LNCAP (cell line): Measurements from ENCODE around the gene ZNF304.

ENCODE experiments used
- TF ChIP-seq, protein P1 (sequence below): fragments of 450-650 bp; IDR thresholded peaks from 2 replicates; pipeline ENCODE4 v1.5.1; 2017; ENCODE audit warnings: mild to moderate bottlenecking

ZNF304 gene

DNA sequence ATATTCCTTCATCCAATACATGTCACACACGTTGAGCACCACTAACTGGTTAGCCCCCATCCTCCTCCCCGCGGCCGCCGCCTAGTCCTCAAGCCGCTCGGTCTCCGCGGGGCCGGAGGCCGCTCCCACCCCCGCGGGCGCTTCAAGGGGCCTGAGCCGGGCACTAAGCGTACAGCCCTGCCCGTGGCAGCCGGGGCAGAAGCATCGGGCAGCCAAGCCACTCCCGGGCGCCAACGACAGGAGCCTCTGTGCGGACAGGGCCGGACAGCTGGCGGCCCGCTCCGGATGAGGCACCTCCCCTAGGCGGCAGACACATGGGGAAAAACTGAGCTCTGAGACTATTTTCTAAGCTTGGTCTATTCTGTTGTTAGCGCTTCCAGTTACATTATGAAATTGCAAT lies 33.6 kb upstream of the ZNF304 start:
- TF ChIP-seq, protein P1, sequence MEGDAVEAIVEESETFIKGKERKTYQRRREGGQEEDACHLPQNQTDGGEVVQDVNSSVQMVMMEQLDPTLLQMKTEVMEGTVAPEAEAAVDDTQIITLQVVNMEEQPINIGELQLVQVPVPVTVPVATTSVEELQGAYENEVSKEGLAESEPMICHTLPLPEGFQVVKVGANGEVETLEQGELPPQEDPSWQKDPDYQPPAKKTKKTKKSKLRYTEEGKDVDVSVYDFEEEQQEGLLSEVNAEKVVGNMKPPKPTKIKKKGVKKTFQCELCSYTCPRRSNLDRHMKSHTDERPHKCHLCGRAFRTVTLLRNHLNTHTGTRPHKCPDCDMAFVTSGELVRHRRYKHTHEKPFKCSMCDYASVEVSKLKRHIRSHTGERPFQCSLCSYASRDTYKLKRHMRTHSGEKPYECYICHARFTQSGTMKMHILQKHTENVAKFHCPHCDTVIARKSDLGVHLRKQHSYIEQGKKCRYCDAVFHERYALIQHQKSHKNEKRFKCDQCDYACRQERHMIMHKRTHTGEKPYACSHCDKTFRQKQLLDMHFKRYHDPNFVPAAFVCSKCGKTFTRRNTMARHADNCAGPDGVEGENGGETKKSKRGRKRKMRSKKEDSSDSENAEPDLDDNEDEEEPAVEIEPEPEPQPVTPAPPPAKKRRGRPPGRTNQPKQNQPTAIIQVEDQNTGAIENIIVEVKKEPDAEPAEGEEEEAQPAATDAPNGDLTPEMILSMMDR: no peak

DNA sequence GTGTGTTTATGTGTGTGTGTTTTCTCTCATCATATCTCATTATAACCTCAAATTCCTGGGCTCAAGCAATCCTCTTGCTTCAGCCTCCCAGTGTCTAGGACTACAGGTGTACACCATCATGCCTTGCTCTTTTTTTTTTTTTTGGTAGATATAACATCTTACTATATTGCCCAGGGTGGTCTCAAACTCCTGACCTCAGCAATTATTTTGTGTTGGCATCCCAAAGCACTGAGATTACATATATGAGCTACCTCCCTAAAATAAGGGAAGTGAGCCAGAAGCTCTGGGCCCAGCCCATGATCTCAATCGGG lies 31.2 kb upstream of the ZNF304 start:
- TF ChIP-seq, protein P1: no peak

DNA sequence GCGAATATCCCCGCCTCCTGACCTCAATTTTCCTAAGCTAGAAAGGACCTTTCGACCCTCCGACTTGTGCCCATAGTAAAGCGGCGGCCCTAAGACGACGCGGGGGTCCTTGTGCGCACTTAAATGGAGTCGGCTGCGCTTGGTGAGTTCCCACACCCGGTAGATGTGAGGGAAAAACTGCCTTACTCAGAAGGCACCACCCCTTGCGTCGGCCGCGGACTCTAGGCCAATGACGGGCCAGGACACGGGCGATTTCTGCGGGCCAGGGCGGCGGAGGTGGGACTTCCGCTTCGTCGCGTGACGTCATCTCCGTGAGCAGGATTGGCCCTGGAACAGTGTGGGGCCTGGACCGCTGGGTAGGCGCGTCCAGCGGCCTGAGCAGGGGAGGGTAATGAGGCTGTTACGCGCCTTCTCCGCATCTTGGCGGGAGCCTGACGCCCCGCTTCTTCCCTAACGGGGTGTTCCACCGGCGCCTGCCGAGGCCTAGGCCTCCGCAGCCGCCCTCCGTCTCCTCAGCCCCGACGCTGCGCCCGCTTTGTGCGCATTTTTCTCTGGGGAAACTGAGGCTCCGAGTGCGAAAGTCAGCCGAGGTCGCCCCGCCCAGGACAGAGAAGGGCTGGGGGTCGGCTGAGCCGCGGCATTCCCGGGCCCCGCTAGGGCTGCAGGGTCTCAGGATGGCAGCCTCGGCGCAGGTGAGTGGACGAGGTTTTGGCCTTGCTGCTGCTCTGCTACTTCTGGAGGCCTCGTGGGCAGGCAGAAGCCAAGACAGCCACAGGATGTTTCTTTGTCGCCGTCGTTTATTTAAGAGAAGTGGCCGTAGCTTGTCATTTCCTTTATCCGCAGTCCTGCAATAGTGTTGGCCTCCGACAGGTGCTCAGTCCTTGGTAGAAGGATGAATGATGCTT lies 30.6 kb upstream of the ZNF304 start, which contains the start of gene ZNF543:
Gene ZNF543, plus strand, starts transcription at position 293 of the 905 bp plus-strand sequence. Its CDS starts 382 bp downstream, at position 675.
- TF ChIP-seq, protein P1: no peak

DNA sequence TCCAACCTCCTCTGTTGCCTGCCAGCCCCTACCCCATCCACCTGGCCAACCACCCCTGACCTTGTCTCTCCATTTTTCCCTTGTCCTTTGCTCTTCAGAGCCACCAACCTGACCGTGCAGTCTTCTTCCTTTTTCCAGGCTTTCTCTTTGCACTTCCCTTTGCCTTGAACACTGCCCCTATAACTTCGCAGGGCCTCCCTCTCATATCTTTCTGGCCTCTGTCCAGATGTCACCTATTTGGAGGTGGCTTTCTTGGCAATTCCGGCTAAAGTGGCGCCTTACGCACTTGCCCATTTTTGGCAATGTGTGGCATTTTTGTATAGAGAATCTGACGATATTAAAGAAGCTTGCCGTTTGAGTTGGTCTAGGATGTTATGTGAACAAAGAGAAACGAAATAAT lies 30.0 kb upstream of the ZNF304 start:
- TF ChIP-seq, protein P1: no peak

DNA sequence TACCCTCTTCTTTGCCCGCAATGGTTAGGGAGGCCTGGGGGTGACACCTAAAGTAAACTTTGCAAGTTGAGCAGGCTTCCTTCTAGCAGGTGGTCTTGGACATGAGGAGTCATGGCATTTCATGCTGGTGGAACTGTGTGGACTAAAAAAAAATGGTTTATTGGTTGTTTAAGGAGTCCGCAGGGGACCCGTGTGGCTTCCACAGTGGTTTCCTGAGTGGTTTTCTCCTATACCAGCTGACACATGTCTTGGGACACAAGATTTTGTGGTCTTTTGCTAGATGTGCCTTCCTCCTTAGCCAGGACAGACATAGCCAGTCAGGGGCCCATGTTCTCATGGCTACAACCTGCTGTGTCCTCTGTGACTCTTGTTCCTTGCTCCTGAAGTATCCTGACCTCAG lies 29.3 kb upstream of the ZNF304 start:
- TF ChIP-seq, protein P1: no peak

DNA sequence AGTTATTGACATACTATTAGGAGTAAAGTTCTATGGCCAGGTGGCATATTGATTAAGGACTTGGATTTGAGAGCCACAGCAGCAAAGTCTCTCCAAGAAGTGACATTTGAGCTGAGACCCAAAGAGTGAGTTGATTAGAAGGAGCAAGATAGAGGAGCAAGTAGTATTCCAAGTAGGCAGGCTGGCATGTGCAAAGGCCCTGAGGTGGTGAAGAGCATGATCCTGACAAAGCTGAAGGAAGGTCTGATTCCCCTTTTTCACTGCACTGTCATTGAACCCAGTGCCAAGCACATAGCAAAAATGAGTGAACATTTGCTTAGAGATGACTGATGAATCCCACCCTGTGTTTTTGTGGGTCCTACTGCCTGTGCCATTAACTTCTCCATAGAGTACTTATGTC lies 26.1 kb upstream of the ZNF304 start:
- TF ChIP-seq, protein P1: no peak

DNA sequence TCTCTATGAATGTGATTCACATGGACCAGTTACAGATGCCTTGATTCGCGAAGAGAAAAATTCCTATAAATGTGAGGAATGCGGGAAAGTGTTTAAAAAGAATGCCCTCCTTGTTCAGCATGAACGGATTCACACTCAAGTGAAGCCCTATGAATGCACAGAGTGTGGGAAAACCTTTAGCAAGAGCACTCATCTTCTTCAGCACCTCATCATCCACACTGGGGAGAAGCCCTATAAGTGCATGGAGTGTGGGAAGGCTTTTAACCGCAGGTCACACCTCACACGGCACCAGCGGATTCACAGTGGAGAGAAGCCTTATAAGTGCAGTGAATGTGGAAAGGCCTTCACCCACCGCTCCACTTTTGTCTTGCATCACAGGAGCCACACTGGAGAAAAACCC lies 23.1 kb upstream of the ZNF304 start:
- TF ChIP-seq, protein P1: no peak
